Loucy (cell line): ENCODE results near the gene ADAT2.

Experiments
- H2AFZ ChIP-seq: fragments of 200-600 bp; sonication (generic); 2 replicates; pipeline ENCODE4 v1.6.0; 2016; ENCODE audit warnings: antibody characterized with exemption, mild to moderate bottlenecking, low read length, moderate library complexity
- H3F3A ChIP-seq: fragments of 200-600 bp; 2 replicates; pipeline ENCODE4 v1.6.0; 2016; ENCODE audit warnings: antibody characterized with exemption, low read depth, mild to moderate bottlenecking
- H3K27me3 ChIP-seq: fragments of 200-600 bp; sonication (generic); 2 replicates; pipeline ENCODE4 v1.6.1; 2014; ENCODE audit warnings: low read length, mild to moderate bottlenecking; ENCODE audit not compliant: insufficient read depth, poor library complexity, severe bottlenecking
- H3K36me3 ChIP-seq: fragments of 200-600 bp; sonication (generic); 2 replicates; pipeline ENCODE4 v1.6.1; 2016; ENCODE audit warnings: low read length; ENCODE audit not compliant: insufficient read depth
- H3K4me1 ChIP-seq: fragments of 200-600 bp; sonication (generic); 2 replicates; pipeline ENCODE4 v1.5.1; 2014; ENCODE audit warnings: low read length, mild to moderate bottlenecking; ENCODE audit not compliant: insufficient read depth, poor library complexity, severe bottlenecking
- H3K4me2 ChIP-seq: fragments of 200-600 bp; sonication (generic); 2 replicates; pipeline ENCODE4 v1.6.0; 2014; ENCODE audit warnings: antibody characterized with exemption, low read length, low read depth, mild to moderate bottlenecking; ENCODE audit not compliant: poor library complexity, severe bottlenecking
- H3K4me3 ChIP-seq: fragments of 200-600 bp; sonication (generic); 2 replicates; pipeline ENCODE4 v1.5.1; 2014; ENCODE audit warnings: low read length, mild to moderate bottlenecking, mixed read lengths; ENCODE audit not compliant: poor library complexity, severe bottlenecking
- H3K79me2 ChIP-seq: fragments of 200-600 bp; sonication (generic); 2 replicates; pipeline ENCODE4 v1.6.1; 2014; ENCODE audit warnings: low read length; ENCODE audit not compliant: insufficient read depth
- H3K9ac ChIP-seq: fragments of 200-600 bp; sonication (generic); 2 replicates; pipeline ENCODE4 v1.6.0; 2014; ENCODE audit warnings: mild to moderate bottlenecking, low read depth, low read length, moderate library complexity; ENCODE audit not compliant: poor library complexity, severe bottlenecking
- H3K9me2 ChIP-seq: fragments of 200-600 bp; sonication (generic); replicated peaks from 2 replicates; pipeline ENCODE4 v1.6.1; 2016; ENCODE audit warnings: low read depth, low read length, mixed read lengths
- H3K9me3 ChIP-seq: fragments of 200-600 bp; sonication (generic); 2 replicates; pipeline ENCODE4 v1.6.1; 2014; ENCODE audit warnings: mild to moderate bottlenecking, antibody characterized with exemption, low read length, low read depth; ENCODE audit not compliant: insufficient read depth
- H4K20me1 ChIP-seq: fragments of 200-600 bp; sonication (generic); 2 replicates; pipeline ENCODE4 v1.6.0; 2014; ENCODE audit warnings: antibody characterized with exemption, low read length, mild to moderate bottlenecking; ENCODE audit not compliant: insufficient read depth, poor library complexity, severe bottlenecking
- EZH2phosphoT487 ChIP-seq: fragments of 200-600 bp; IDR thresholded peaks from 2 replicates; pipeline ENCODE4 v1.6.1; 2018; ENCODE audit warnings: antibody characterized with exemption, mild to moderate bottlenecking, moderate library complexity, borderline replicate concordance
- TF ChIP-seq, protein P1 (sequence below): fragments of 200-600 bp; sonication (generic); conservative IDR thresholded peaks from 2 replicates; pipeline ENCODE4 v1.5.1; 2014; ENCODE audit warnings: mild to moderate bottlenecking, antibody characterized with exemption, low read length

The ADAT2 gene

DNA sequence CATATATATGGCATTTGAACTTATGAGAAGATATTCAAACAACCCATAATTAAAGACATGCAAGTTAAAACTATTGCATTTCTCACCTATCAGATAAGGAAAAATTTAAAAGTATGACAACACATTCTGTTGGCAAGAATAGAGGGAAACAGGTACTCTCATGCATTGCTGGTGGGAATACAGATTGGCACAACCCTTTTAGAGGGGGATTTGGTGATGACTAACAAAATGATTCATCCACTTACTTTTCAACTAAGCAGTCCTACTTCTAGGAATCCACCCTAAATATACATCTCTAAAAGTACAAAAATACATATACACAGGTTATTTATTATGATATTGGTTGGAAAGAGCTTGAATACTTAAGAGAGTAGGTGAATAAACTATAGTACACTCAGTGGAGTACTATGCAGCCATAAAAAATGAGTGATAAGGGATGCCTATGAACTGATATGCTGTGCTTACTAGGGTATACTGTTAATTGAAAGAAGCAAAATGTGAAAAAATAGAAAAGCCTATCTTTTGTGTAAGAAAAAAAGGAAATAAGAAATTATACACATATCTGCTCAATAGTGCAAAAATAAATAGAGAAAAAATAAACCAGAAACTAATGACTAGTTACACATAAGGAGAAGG lies 42.2 kb downstream of the ADAT2 start:
- TF ChIP-seq, protein P1, sequence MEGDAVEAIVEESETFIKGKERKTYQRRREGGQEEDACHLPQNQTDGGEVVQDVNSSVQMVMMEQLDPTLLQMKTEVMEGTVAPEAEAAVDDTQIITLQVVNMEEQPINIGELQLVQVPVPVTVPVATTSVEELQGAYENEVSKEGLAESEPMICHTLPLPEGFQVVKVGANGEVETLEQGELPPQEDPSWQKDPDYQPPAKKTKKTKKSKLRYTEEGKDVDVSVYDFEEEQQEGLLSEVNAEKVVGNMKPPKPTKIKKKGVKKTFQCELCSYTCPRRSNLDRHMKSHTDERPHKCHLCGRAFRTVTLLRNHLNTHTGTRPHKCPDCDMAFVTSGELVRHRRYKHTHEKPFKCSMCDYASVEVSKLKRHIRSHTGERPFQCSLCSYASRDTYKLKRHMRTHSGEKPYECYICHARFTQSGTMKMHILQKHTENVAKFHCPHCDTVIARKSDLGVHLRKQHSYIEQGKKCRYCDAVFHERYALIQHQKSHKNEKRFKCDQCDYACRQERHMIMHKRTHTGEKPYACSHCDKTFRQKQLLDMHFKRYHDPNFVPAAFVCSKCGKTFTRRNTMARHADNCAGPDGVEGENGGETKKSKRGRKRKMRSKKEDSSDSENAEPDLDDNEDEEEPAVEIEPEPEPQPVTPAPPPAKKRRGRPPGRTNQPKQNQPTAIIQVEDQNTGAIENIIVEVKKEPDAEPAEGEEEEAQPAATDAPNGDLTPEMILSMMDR: no peak
- TF ChIP-seq EZH2phosphoT487: no peak
- Histone ChIP-seq H3K9me2 (no peaks in the 10 kb centered on the region), H3K4me2 (no peak overlapping the region), H3K36me3 (no peaks in the 10 kb centered on the region), H3K79me2 (no peaks in the 10 kb centered on the region), H2AFZ (no peak overlapping the region), H4K20me1 (no peaks in the 10 kb centered on the region), H3K4me1 (no peaks in the 10 kb centered on the region), H3F3A (no peaks in the 10 kb centered on the region), H3K9me3 (no peaks in the 10 kb centered on the region), H3K4me3 (no peak overlapping the region), H3K27me3 (no peaks in the 10 kb centered on the region), H3K9ac (no peak overlapping the region)

DNA sequence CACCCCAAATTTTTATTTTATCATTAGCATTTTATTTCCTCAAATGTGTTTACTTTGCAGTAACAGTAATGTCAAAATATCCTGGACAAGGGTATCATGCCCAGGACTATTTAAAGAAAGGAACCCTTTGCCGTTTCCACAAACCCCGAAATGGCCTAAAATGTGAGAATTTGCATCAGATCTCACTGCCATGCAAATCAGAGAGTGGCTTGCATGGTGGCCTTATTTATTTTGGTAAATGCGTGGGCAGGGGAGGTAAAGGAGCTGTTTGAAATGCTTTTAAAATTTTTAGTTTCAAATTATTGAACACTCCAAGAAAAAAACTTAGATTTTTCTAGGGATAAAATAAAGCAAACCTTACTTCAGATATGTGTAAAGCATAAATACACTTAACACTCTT lies 43.8 kb downstream of the ADAT2 start:
- Histone ChIP-seq H3K9ac (no peak overlapping the region), H4K20me1 (no peaks in the 10 kb centered on the region), H3K9me2 (no peaks in the 10 kb centered on the region), H3K27me3 (no peaks in the 10 kb centered on the region), H3K4me3 (no peak overlapping the region), H3K79me2 (no peaks in the 10 kb centered on the region), H3K36me3 (no peaks in the 10 kb centered on the region), H3K9me3 (no peaks in the 10 kb centered on the region), H3K4me2 (no peak overlapping the region), H2AFZ (no peak overlapping the region), H3F3A (no peaks in the 10 kb centered on the region), H3K4me1 (peaks cover under 1% of the 10 kb centered on the region)
- TF ChIP-seq, protein P1: no peak
- no peak for TF ChIP-seq EZH2phosphoT487

DNA sequence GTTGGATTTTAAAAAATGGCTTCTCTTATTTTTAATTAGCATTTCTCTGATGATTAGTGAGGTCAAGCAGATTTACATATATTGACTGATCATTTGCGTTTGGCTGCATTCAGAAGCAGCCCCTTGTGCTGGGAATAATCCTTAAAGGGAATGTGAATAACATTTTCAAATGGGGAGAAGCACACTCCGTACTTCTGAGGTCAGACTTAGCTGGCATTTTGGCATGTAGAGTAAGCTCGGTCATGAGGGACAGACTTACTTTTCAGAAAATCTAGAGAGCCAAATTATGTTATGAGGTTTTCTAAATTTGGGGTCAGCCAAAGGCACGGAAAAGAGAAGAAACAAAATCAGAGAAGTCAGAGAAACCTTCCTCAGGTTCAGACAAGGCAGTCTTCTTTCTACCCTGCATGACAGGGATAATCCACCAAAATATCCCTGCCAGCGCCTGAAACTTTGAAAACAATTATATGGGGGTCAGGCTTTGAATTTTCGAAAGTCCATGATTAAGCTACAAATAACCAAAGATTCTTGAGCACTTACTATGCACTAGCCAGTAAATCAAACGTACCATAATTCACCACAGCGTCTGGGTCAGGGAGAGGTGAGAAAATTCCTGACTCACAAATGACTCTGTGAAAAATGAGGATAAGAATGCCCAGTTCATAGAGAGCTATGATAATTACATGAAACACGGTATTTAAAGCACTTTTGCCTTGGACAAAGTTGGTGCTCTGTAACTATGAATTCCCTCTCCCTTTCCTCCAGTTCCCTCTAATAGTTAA lies 44.9 kb downstream of the ADAT2 start:
- H3K79me2 ChIP-seq: no peaks in the 10 kb centered on the region
- H3K4me1 ChIP-seq: peaks cover 10% of the 10 kb centered on the region
- TF ChIP-seq, protein P1: no peak
- H3K9me3 ChIP-seq: no peaks in the 10 kb centered on the region
- H3K27me3 ChIP-seq: no peaks in the 10 kb centered on the region
- H3F3A ChIP-seq: no peaks in the 10 kb centered on the region
- H3K9ac ChIP-seq: no peak overlapping the region
- H2AFZ ChIP-seq: no peak overlapping the region
- no peaks in the 10 kb centered on the region for H4K20me1 ChIP-seq
- H3K36me3 ChIP-seq: no peaks in the 10 kb centered on the region
- no peak overlapping the region for H3K4me2 ChIP-seq
- no peak overlapping the region for H3K4me3 ChIP-seq
- no peaks in the 10 kb centered on the region for H3K9me2 ChIP-seq
